Fibroblast of lung (primary cell): ENCODE measurements around the gene SERPINB12. TPM values are rescaled to one million over a fixed set of nuclear protein-coding genes. Genes with fewer than 3 reads are reported as not detected.

ENCODE experiments used
- DNase-seq, 2 donors: peaks; one replicate each; pipeline versions ENCODE4 v3.0.0 to v3.0.0-alpha.2; 2010; ENCODE audit warnings: low read depth in 2 of 2
- H2AFZ ChIP-seq: 2 replicates; pipeline ENCODE4 v1.5.1; 2012; ENCODE audit warnings: low read length, control low read depth, inconsistent platforms
- H3K27ac ChIP-seq: 2 replicates; pipeline ENCODE4 v1.5.1; 2011; ENCODE audit warnings: low read length, control low read depth; ENCODE audit not compliant: insufficient read depth
- H3K27me3 ChIP-seq: 2 replicates; pipeline ENCODE4 v1.5.1; 2011; ENCODE audit warnings: mild to moderate bottlenecking, low read length; ENCODE audit not compliant: control insufficient read depth, insufficient read depth
- H3K36me3 ChIP-seq: 2 replicates; pipeline ENCODE4 v1.5.1; 2011; ENCODE audit warnings: low read length; ENCODE audit not compliant: control insufficient read depth, insufficient read depth
- H3K4me1 ChIP-seq: 2 replicates; pipeline ENCODE4 v1.5.1; 2011; ENCODE audit warnings: low read length; ENCODE audit not compliant: control insufficient read depth, insufficient read depth; ENCODE audit errors: extremely low read depth
- H3K4me2 ChIP-seq: 2 replicates; pipeline ENCODE4 v1.5.1; 2011; ENCODE audit warnings: low read length, control low read depth; ENCODE audit not compliant: insufficient read depth; ENCODE audit errors: extremely low read depth
- H3K4me3 ChIP-seq, 4 experiments: fragments of 200-600 bp in 1 of 4; sonication (generic) in 1 of 4; replicated peaks in 1 of 4; 2 replicates each; pipeline ENCODE4 v1.5.1; 2011 to 2016; ENCODE audit warnings: low read length in 4 of 4, low read depth in 3 of 4, mild to moderate bottlenecking in 3 of 4, control low read depth in 2 of 4, inconsistent platforms in 1 of 4, mixed read lengths in 1 of 4; ENCODE audit not compliant: insufficient read depth in 1 of 4; ENCODE audit errors: control extremely low read depth in 1 of 4
- H3K79me2 ChIP-seq: 2 replicates; pipeline ENCODE4 v1.5.1; 2012; ENCODE audit warnings: mild to moderate bottlenecking, low read length, inconsistent platforms; ENCODE audit not compliant: control insufficient read depth, insufficient read depth
- H3K9ac ChIP-seq: 2 replicates; pipeline ENCODE4 v1.5.1; 2011; ENCODE audit warnings: mild to moderate bottlenecking, low read length, control low read depth; ENCODE audit not compliant: insufficient read depth
- H3K9me3 ChIP-seq: 2 replicates; pipeline ENCODE4 v1.5.1; 2012; ENCODE audit warnings: low read depth, low read length; ENCODE audit not compliant: control insufficient read depth, insufficient read depth
- H4K20me1 ChIP-seq: 2 replicates; pipeline ENCODE4 v1.5.1; 2011; ENCODE audit warnings: low read length; ENCODE audit not compliant: control insufficient read depth, insufficient read depth; ENCODE audit errors: extremely low read depth
- CTCF ChIP-seq, 2 donors: IDR thresholded peaks in 1 of 2; conservative IDR thresholded peaks in 1 of 2; 1 replicate in 1 of 2; 2 replicates in 1 of 2; pipeline ENCODE4 v1.5.1; 2011 to 2012; ENCODE audit warnings: low read length in 2 of 2, control low read depth in 1 of 2, inconsistent platforms in 1 of 2, low read depth in 1 of 2, mild to moderate bottlenecking in 1 of 2
- EZH2 ChIP-seq: IDR thresholded peaks from 2 replicates; pipeline ENCODE4 v1.5.1; 2012; ENCODE audit warnings: low read length, control low read depth, mild to moderate bottlenecking; ENCODE audit errors: missing control alignments
- polyA plus RNA-seq, 2 donors: library from polyadenylated mRNA; depleted of rRNA in 1 of 2; stranded (reverse) in 1 of 2; unstranded in 1 of 2; fragments of >200 nt; gene quantifications; 2 replicates each; pipeline ENCODE4 v1.2.1, GENCODE V29; 2011 to 2012; ENCODE audit warnings: missing spikeins in 1 of 2
- total RNA-seq: library from RNA; depleted of rRNA; stranded (reverse); fragments of >200 nt; gene quantifications from 2 replicates; pipeline ENCODE4 v1.2.1, GENCODE V29; 2014

Gene SERPINB12
- total and polyA plus RNA-seq, 2 donors (not counting 1 experiment from before 2014, with no cell fraction given), result 0.07 TPM; not detected in 1

GRCh38 chr18:63617049-63617914 lies 75.1 kb downstream of the SERPINB12 start:
- no peaks in the 10 kb centered on the region for H3K4me1 ChIP-seq
- no peak overlapping the region for H3K4me2 ChIP-seq
- H2AFZ ChIP-seq, result no peak overlapping the region
- no peak for TF ChIP-seq CTCF (conservative IDR thresholded peaks at IDR 0.05 in 1 of 2, IDR thresholded peaks at IDR 0.05 in 1 of 2; ENCODE audit: low read depth in 1 of 2, low read length in 2 of 2)
- no peak for TF ChIP-seq EZH2
- no peaks in the 10 kb centered on the region for H4K20me1 ChIP-seq
- H3K9ac ChIP-seq, result no peak overlapping the region
- H3K4me3 ChIP-seq, result no peak overlapping the region
- H3K27me3 ChIP-seq, result no peaks in the 10 kb centered on the region
- H3K36me3 ChIP-seq, result no peaks in the 10 kb centered on the region
- H3K27ac ChIP-seq, result no peak overlapping the region
- no peaks in the 10 kb centered on the region for H3K9me3 ChIP-seq
- no peak for DNase-seq
- no peaks in the 10 kb centered on the region for H3K79me2 ChIP-seq

- DNase-seq, result no peak
- H3K79me2 ChIP-seq, result no peaks in the 10 kb centered on the region
- H2AFZ ChIP-seq, result no peak overlapping the region
- no peak for TF ChIP-seq EZH2
- no peak for TF ChIP-seq CTCF (conservative IDR thresholded peaks at IDR 0.05 in 1 of 2, IDR thresholded peaks at IDR 0.05 in 1 of 2; ENCODE audit: low read depth in 1 of 2, low read length in 2 of 2)
- no peak overlapping the region for H3K9ac ChIP-seq
- H3K4me1 ChIP-seq, result no peaks in the 10 kb centered on the region
- no peaks in the 10 kb centered on the region for H3K27me3 ChIP-seq
- no peak overlapping the region for H3K4me3 ChIP-seq
- H3K36me3 ChIP-seq, result no peaks in the 10 kb centered on the region
- no peaks in the 10 kb centered on the region for H3K9me3 ChIP-seq
- no peak overlapping the region for H3K27ac ChIP-seq
- no peak overlapping the region for H3K4me2 ChIP-seq
- H4K20me1 ChIP-seq, result no peaks in the 10 kb centered on the region
These were observed 75.7 kb downstream of the SERPINB12 start for GRCh38 chr18:63617915-63618234.

Other genes with a start within 250 kb of the SERPINB12 start
- 3.6 and 9.0 TPM in 2 replicates for gene BCL2, start 222.6 kb upstream of the SERPINB12 start, total RNA-seq
- gene BCL2, start 222.6 kb upstream of the SERPINB12 start, polyA plus RNA-seq, result 1.4 and 1.5 TPM in 2 replicates
- 42.6 and 43.3 TPM in 2 replicates for gene KDSR, start 175.2 kb upstream of the SERPINB12 start, total RNA-seq
- 54.1 and 61.8 TPM in 2 replicates for gene KDSR, start 175.2 kb upstream of the SERPINB12 start, polyA plus RNA-seq
- gene VPS4B, start 119.9 kb upstream of the SERPINB12 start, total RNA-seq, result 48.0 and 52.0 TPM in 2 replicates
- 31.9 and 38.0 TPM in 2 replicates for gene VPS4B, start 119.9 kb upstream of the SERPINB12 start, polyA plus RNA-seq
- gene SERPINB5, start 65.4 kb upstream of the SERPINB12 start, total RNA-seq, result not detected in 2 replicates
- gene SERPINB5, start 65.4 kb upstream of the SERPINB12 start, polyA plus RNA-seq, result 0.02 and 0.05 TPM in 2 replicates
- not detected in 2 replicates for gene SERPINB13, start 45.0 kb downstream of the SERPINB12 start, total RNA-seq
- gene SERPINB13, start 45.0 kb downstream of the SERPINB12 start, polyA plus RNA-seq, result not detected in 2 replicates
- not detected in 2 replicates for gene SERPINB4, start 101.9 kb downstream of the SERPINB12 start, total RNA-seq
- gene SERPINB4, start 101.9 kb downstream of the SERPINB12 start, polyA plus RNA-seq, result not detected in 2 replicates
- not detected in 2 replicates for gene SERPINB3, start 119.5 kb downstream of the SERPINB12 start, total RNA-seq
- not detected in 2 replicates for gene SERPINB3, start 119.5 kb downstream of the SERPINB12 start, polyA plus RNA-seq
- gene SERPINB11, start 160.6 kb downstream of the SERPINB12 start, total RNA-seq, result not detected in 2 replicates
- gene SERPINB11, start 160.6 kb downstream of the SERPINB12 start, polyA plus RNA-seq, result not detected in 2 replicates
- gene SERPINB7, start 233.0 kb downstream of the SERPINB12 start, total RNA-seq, result 1.0 and 3.0 TPM in 2 replicates
- gene SERPINB7, start 233.0 kb downstream of the SERPINB12 start, polyA plus RNA-seq, result 6.7 and 15.6 TPM in 2 replicates